ENCODE results near the gene PCDHA3.

DNA sequence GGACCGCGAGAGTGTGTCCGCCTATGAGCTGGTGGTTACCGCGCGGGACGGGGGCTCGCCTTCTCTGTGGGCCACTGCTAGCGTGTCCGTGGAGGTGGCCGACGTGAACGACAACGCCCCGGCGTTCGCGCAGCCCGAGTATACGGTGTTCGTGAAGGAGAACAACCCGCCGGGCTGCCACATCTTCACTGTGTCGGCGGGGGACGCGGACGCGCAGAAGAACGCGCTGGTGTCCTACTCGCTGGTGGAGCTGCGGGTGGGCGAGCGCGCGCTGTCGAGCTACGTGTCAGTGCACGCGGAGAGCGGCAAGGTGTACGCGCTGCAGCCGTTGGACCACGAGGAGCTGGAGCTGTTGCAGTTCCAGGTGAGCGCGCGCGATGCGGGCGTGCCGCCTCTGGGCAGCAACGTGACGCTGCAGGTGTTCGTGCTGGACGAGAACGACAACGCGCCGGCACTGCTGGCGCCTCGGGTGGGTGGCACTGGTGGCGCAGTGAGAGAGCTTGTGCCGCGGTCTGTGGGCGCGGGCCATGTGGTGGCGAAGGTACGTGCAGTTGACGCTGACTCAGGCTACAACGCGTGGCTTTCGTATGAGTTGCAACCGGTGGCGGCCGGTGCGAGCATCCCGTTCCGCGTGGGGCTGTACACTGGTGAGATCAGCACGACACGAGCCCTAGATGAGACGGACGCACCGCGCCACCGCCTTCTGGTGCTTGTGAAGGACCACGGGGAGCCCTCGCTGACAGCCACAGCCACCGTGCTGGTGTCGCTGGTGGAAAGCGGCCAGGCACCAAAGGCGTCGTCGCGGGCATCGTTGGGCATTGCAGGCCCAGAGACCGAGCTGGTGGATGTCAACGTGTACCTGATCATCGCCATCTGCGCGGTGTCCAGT, 35.0 kb downstream of the PCDHA3 start:
- TF ChIP-seq, protein P1, sequence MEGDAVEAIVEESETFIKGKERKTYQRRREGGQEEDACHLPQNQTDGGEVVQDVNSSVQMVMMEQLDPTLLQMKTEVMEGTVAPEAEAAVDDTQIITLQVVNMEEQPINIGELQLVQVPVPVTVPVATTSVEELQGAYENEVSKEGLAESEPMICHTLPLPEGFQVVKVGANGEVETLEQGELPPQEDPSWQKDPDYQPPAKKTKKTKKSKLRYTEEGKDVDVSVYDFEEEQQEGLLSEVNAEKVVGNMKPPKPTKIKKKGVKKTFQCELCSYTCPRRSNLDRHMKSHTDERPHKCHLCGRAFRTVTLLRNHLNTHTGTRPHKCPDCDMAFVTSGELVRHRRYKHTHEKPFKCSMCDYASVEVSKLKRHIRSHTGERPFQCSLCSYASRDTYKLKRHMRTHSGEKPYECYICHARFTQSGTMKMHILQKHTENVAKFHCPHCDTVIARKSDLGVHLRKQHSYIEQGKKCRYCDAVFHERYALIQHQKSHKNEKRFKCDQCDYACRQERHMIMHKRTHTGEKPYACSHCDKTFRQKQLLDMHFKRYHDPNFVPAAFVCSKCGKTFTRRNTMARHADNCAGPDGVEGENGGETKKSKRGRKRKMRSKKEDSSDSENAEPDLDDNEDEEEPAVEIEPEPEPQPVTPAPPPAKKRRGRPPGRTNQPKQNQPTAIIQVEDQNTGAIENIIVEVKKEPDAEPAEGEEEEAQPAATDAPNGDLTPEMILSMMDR (conservative IDR thresholded peaks at IDR 0.05; ENCODE audit: low read length) = no peak
- TF ChIP-seq EZH2phosphoT487 (IDR thresholded peaks at IDR 0.05; ENCODE audit: borderline replicate concordance, low read depth, low read length) = no peak

Data from OCI-LY7 (cell line).